DMS79 treated with DMSO at 0.1 percent for 48 hours (cell line): Measurements from ENCODE around the gene BLOC1S3.
A peak's percentile ranks its signal among the peaks of the same experiment; 100 is the strongest.

Experiments used
- DNase-seq: peaks from one replicate; lab custom pipeline; 2025; lab: John Stamatoyannopoulos, UW

BLOC1S3 gene, protein sequence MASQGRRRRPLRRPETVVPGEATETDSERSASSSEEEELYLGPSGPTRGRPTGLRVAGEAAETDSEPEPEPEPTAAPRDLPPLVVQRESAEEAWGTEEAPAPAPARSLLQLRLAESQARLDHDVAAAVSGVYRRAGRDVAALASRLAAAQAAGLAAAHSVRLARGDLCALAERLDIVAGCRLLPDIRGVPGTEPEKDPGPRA

DNA sequence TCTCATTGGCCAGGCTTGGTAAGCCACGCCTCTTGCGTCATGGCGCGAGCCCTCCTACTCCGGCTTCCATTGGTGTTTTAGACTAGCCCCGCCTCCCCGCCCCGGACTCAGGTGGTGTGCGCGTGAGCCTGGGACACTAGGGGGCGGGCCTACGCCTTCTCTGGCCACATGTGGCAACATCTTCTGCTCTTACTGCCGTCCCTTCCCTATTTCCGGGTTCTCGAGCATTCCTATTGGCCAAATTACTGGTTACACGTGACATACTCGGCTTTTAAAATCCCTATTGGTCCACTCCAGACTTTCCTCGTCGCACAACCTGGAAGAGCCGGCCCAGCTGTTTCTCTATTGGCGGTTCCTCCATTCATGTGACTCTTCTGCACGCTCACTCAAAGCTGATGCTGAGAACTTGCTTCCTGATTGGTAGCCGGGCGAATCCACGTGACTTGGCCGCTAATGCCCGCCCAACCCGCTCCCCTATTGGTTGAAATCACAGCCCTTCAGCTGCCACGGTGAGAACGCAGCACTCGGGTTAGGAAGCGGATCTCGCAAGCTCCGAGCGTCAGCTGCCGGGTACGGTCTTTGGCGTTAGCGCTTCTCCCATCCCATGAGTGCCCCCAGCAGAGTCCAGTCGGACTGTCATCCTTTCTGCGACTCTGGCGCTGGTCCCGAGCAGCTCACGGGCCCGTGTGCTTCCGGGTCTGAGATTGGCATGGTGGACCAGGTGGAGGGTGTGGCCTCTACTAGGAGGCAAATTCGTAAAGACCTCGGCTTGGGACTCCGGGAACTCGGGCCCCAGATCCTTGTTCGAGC is at the start of gene BLOC1S3:
BLOC1S3 (plus strand) TSS at position 523 of the 810 bp plus-strand sequence. CDS start 513 bp downstream, outside the sequence.
- DNase-seq = peak; percentile 100

DNA sequence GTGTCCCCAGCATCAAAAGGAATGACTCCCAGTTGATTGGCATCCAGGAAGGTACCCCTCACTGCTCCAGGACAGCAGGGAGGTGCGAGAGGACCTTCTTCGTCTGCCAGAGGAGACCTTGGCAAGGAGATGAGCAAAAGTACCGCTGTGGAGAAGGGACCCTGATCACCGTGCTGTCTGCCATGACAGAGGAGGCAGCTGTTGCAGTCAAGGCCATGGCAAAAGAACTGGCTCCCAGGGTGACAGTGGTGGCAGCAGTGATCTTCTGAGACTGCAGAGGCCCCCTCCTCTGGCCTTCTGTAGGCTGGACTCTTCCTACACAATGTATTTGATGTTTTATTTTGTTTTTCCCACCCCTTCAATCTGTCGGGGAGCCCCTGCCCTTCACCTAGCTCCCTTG is 49.8 kb upstream of the BLOC1S3 start:
- no peak for DNase-seq

DNA sequence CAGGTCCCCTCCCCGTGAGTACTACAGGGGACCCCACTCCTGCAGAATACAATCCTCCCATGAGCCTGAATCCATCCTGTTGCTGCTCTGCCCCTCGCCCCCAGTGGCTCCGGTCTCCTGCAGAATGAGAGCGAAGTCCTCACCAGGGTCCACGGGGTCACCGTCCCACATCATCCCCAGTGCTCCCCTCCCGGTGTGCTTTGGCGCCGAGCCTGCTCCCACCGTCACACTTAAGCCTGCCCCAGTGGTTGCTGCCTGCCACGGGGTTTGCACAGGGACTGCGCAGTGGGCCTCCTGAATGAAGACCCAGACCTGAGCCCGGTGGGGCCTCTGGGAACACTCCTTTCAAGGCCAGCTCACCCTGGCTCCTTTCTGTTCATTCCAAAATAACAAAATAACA is 48.3 kb upstream of the BLOC1S3 start:
- DNase-seq = no peak

GRCh38 chr19:45130888-45131615 is 47.5 kb upstream of the BLOC1S3 start:
- peak; percentile 73 for DNase-seq

GRCh38 chr19:45133661-45134060 is 44.9 kb upstream of the BLOC1S3 start:
- no peak for DNase-seq

GRCh38 chr19:45135176-45135885 is 43.3 kb upstream of the BLOC1S3 start:
- DNase-seq = no peak

- DNase-seq = no peak
These were observed 41.9 kb upstream of the BLOC1S3 start for GRCh38 chr19:45136507-45137178.

DNA sequence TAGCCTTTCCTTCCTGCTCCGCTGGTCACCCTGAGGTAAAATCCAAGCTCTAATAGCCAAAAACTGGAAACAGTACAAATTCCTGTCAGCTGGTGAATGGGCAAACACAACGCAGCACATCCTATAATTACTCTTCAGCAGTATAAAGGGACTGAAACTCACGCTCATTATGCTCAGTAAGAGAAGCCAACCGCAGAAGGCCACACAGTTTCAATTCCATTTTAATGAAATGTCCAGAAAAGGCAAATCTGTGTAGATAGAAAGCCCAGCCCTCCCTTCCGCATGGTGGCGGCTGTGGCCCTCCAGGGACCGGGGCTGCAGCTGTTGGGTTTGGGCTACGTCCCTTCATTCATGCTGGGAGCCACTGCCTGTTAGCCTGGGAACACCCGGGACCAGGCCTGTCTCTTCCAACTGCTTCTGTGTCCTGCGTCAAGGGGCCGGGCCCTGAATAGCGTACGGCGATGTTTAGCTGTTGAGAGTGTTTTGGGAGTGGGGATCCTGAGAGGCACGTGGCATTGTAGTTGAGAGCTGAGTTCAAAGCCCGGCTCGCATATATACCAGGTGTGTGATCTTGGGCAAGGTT is 41.3 kb upstream of the BLOC1S3 start:
- DNase-seq = no peak

- no peak for DNase-seq
These were observed 40.3 kb upstream of the BLOC1S3 start for GRCh38 chr19:45138303-45138751.

DNA sequence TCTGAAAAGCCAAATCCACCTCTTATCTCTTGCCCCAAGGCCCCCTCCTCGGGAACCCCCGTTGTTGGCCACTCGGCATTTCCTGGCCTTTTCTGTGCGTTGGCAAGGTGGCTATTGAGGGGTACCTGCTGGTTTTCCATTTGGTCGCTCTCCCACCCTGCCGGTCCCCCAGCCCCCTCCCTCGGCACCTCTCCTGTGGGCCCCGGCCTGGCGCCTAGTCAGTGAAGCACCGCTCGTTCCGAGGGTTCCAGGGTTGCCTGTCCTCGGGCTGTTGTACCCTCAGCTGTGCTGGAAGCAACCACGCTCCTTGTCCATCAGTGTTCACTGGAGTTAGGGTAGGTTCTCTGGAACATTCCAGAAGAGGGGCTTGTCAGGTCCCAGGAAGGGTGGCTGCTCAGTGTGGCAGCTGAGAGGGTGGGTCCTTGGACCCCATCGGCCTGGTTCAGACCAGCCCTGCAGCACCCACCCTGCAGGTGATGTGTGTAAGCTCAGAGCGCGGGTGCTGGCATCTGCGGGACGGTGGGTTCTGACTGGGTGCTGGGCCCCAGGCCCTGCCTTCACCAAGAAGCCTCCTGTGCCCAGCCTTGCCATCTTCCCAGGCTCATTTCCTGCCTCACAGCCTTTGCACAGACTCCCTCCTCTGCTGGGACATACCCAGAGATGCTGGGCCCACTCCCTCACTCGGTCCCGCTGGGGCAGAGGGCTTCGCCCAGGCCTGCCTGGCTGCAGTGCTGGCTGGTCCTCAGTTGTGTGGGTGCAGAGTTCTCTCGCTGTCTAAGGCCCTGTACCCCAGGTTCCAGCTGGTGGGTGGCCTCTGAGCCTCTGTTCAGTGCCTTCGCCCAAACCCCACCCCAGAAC is 39.1 kb upstream of the BLOC1S3 start:
- DNase-seq = no peak

DNA sequence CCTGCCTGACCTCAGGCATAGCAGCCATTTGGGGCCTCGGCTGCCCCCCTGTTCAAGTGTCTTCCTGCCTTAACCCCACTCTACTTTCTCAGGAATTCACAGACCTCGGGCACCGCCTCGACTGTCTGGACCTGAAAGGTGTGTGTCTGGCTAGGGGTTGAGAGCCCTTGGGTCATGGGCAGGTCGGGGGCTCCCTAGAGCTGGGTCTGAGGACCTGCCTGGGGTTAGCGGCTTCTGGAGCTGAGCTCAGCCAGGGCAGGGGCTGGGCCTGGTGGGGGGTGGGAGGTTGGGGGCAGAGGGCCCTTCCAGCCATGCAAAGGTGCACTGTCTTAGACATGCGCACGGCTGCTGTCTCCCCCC is 38.5 kb upstream of the BLOC1S3 start:
- DNase-seq = no peak

DNA sequence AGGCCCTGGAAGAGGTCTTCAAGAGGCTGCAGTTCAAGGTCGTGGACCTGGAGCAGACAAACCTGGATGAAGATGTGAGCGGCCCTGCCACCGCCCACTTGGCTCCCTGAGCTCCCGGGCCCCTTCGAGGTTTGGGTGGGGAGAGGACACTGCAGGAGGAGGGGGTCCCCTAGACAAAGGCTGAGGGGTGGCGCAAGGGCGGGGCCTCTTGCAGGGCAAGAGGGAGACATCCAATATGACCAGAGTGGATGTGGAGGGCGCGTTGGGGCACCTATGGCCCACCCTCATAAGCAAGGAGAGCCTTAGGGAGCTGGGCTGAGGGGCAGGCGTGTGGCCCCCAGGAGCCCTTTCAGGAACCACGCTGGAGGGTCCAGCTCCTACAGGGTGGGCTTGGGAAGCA is 38.1 kb upstream of the BLOC1S3 start:
- DNase-seq = no peak

GRCh38 chr19:45141203-45141900 is 37.2 kb upstream of the BLOC1S3 start:
- DNase-seq = no peak

DNA sequence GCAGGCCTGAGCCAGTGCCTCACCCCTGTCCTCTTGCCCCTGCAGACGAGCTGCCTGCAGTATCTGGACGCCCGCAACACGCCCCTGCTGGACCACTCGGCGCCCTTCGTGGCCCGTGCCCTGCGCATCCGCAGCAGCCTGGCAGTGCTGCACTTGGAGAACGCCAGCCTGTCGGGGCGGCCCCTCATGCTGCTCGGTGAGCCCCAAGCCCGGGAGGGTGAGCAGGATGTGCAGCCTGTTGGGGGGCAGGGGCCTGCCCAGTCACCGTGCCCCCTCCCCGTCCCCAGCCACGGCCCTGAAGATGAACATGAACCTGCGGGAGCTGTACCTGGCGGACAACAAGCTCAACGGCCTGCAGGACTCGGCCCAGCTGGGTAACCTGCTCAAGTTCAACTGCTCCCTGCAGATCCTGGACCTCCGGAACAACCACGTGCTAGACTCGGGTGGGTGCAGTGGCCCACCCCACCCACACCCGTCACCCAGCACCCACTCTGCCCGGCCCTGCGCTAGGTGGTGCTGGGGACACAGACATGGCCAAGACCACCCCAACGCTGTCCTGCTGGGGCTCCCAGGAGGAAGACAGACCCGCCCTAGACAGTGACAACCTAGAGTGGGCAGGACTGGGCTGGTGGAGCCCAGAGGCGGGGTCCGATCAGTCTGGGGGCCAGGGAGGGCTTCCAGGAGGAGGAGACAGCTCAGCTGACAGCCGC is 36.4 kb upstream of the BLOC1S3 start:
- DNase-seq = no peak

DNA sequence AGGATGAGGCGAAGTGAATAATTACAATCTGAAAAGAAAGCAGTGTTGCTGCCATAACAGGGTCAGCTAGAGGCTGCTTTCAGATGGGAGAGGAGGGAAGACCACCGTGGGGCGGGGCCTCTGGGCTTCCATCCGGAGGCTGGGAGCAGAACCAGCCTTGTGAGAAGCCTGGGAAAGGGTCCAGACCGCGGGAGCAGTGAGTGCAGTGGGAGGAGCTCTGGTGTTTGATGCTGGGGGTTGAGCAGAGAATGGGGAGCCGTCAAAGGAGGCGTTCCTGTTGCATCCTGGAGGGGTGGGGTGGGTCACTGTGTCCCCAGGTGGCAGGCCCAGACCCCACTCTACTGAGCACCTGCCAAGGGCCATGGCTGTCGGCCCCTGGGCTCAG is 35.9 kb upstream of the BLOC1S3 start:
- no peak for DNase-seq

- no peak for DNase-seq
These were observed 33.9 kb upstream of the BLOC1S3 start for GRCh38 chr19:45144431-45145269.

- no peak for DNase-seq
These were observed 33.1 kb upstream of the BLOC1S3 start for GRCh38 chr19:45145270-45146189.
